GM18907 (cell line): Measurements from ENCODE around the gene EGFR.

Source experiments
- ATAC-seq: cut with Tn5 transposase; IDR thresholded peaks from one replicate; pipeline ENCODE4 v1.9.1; 2021; ENCODE audit warnings: mild to moderate bottlenecking, moderate library complexity; ENCODE audit not compliant: unreplicated experiment

Gene EGFR

DNA sequence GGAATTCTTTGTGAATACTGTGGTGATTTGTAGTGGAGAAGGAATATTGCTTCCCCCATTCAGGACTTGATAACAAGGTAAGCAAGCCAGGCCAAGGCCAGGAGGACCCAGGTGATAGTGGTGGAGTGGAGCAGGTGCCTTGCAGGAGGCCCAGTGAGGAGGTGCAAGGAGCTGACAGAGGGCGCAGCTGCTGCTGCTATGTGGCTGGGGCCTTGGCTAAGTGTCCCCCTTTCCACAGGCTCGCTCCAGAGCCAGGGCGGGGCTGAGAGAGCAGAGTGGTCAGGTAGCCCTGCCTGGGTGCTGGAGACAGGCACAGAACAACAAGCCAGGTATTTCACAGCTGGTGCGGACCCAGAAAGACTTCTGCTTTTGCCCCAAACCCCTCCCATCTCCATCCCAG, 162.9 kb downstream of the EGFR start:
- ATAC-seq = no peak

DNA sequence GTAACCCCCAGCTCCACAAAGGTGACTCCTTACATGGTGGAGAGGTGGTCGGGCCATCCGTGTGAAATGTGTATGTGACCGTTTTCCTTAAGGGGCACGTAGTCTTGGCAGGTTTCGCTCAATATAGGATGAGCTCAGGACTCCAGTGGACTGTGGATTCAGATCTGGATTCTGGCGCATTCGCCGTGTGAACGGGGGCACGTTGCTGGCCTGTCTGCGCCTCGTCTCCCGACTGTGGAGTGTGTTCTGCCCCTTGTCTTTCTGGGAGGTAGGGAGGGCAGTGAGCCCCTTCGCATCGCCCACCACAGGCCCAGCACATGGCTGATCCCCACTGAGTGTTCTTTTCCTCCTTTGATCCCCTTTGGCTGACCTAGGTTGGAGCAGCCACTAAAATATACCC, 165.1 kb downstream of the EGFR start:
- ATAC-seq = no peak

GRCh38 chr7:55185321-55185802, 166.5 kb downstream of the EGFR start:
- no peak for ATAC-seq

DNA sequence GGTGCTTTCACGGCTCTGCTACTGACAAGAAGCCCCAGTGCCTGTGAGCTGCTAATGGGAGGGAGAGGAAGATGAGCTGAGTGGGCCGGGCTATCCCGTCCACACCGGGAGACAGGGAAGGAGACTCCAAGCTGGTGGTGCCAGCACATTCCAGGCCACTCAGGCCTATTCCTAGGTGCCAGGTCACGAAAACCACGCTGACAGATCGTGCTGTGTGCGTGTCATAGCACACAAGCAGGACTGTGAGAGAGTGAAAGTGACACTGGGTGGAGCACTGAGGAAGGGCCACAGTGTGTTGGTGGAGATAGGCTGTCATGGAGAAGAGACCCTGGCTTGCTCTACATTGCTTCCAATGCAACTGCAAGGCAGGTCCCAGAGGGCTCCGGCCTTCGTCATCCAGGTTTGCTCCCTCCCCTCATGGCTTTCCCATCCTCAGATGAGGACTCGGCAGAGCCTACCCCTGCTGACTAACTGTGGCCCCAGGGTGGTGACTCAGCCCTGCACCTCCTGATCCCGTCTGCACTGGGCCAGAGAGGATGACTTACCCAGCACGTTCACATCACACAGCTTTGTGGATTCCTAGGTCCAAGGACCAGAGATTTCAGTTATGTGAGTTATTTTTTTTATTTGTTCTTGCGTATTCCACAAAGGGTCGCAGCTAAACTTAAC, 167.3 kb downstream of the EGFR start:
- ATAC-seq = no peak

DNA sequence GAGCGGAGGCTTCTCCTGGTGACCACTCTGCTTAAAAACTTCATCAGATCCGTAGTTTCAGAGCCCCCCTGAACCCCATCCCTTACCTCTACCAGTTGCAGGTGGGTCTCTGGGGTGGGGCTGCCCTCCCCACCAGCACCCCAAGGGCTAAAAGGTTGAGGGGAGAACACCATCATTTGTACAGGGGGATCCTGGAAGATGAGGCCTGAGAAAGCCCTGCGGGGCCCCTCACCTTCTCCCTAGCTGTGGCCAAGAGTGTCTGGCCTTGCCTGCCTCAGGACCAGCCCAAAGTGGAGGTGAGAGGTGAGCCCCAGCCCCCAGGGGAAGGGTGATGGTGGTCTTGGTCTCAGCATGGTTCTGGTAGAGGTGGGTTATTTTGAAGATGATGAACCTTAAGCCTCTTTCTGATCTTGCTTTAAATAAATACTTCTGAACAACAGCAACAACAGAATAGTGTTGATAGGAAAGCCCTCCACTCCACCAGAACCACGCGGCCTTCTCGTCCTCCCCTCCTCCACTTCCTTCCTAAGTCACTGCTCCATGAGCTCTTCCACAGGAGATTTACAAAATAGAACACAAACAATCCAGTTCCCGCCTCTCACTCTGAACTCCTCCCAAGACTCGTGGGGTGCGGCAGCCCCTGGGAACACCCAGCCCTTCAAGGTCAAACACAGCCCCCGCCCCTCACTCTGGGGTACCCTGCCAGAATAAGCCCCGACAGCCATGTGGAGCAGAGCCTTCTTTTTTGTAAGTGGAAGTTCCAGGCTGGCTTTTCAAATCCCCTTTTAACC, 169.1 kb downstream of the EGFR start:
- no peak for ATAC-seq

- no peak for ATAC-seq
Observed at GRCh38 chr7:55188590-55189138, 169.8 kb downstream of the EGFR start.

DNA sequence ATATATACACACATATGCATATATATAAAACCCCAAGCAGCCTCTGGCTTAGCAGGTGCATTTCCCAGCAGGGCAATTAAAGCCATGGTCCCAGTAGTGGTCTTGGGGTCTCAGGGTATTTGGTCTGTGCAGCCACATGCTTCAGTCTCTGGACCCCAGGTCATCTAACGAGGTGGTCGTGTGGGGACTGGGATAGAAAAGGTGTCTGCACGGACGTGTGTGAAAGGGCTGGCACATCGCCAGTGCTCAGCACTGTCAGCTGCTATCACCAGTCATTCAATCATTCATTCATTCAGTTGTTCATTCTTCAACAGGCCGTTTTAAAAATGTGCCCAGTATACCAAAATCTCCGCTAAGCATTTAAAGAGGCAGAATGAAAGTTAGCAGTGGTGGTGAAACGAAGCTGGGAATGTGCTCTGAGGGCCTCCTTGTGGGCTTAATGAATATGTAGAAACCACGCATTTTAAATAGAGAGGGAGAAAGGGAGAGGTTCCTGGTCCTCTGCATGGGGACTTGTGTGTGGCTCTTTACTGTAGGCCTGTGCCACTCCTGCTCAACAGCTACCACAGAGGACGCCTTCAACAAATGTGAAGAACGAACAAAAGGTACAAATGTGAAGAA, 170.4 kb downstream of the EGFR start:
- no peak for ATAC-seq

- ATAC-seq = no peak
Observed at GRCh38 chr7:55189878-55190436, 171.1 kb downstream of the EGFR start.

GRCh38 chr7:55190511-55191160, 171.8 kb downstream of the EGFR start:
- ATAC-seq = no peak

GRCh38 chr7:55191161-55191925, 172.5 kb downstream of the EGFR start:
- no peak for ATAC-seq

- no peak for ATAC-seq
Observed at GRCh38 chr7:55191926-55192692, 173.3 kb downstream of the EGFR start.

- ATAC-seq = no peak
Observed at GRCh38 chr7:55192723-55193122, 173.9 kb downstream of the EGFR start.

GRCh38 chr7:55193245-55193644, 174.4 kb downstream of the EGFR start:
- ATAC-seq = no peak

DNA sequence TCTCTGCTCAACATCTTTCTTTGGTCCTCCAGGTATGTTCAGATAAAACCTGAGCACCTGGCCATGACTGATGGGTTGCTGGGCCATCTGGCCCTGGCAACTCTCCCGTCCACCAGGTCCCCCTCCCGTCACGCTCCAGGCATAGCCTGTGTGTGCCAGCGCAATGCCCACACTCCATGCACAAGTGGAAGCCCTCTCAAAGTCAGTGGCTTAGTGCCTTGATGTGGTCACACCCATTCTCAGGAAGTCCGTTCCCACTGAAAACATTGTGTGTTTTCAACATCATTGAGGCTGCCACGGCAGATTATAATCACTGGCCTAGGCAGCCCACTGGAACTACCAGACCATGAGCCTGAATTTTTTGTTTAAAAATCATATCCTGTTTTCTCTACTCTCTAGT, 175.7 kb downstream of the EGFR start:
- ATAC-seq = no peak

- no peak for ATAC-seq
Observed at GRCh38 chr7:55198634-55199392, 180.0 kb downstream of the EGFR start.

- no peak for ATAC-seq
Observed at GRCh38 chr7:55199418-55199817, 180.6 kb downstream of the EGFR start.

DNA sequence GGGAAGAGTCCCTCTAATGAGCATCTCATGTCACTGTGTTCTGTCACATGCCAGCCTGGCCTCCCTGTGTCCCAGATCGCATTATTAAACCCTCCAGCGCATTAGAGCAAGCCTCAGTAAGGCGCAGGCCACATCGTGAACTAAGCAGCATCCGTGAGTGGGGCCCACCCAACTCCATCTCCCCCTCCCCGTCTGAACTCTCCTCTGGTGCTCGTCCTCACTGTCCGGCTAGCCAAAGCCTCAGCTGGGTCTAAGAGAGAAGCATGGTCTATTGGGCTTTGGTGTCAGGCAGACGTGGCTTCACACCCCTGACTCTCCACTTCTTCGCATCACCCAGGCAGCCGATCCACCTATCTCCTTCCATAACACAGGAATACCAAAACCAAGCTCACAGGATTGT, 181.6 kb downstream of the EGFR start:
- ATAC-seq = no peak

GRCh38 chr7:55202150-55202913, 183.5 kb downstream of the EGFR start:
- ATAC-seq = no peak
